Measurements from ENCODE around the gene INS.
A peak's percentile ranks its signal among the peaks of the same experiment; 100 is the strongest.

The INS gene

DNA sequence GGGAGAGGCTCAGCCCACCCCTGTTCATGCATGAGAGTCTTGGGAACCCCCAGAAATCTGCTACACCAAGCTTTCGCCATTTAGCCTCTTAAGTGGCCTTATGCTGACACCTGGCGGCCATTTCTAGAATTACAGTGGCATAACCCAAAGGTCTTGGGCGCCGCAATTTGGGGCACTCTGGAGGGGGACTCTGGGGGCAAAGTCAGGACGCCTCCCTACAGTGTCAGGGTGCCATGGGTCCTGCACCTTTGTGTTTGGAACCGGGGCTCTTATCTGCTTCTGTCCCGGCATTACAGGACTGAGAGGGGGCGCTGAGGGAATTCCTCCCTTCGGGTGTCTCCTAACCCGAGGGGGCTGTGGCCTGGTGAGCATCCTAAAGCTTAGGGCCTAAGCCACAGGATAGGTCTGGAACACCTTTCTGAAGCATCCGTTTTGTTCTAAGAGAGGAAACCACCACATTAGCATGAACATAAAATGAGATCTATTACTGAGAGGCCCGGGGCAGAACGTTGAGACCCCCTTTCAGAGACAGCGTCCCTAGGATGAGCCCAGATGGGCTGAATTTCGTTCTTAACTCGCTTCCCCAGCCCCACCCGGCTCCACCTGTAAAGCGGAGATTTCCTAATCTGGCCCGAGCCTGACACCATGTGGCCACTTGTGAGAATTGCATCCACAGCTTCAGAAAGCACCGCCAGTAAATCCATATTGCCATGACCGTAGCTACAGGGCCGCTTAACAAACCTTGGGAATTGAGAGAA is 9.3 kb downstream of the INS start:
- H3K27ac ChIP-seq (ENCODE audit: low read length) = no peak overlapping the region
- peak overlapping the region; percentile 51 to 54 for H3K4me3 ChIP-seq (ENCODE audit: low read length in 2 of 2)
- peaks cover 23 to 41% of the 10 kb centered on the region in 2 donors for H3K27me3 ChIP-seq (ENCODE audit: control insufficient read depth in 1 of 2, insufficient read depth in 2 of 2, low read length in 2 of 2)
- no peaks in the 10 kb centered on the region for H3K36me3 ChIP-seq (ENCODE audit: control insufficient read depth in 2 of 2, insufficient read depth in 2 of 2, low read length in 2 of 2)
- H3K9ac ChIP-seq (ENCODE audit: low read length in 2 of 2) = peak overlapping the region in 1 of 2 donors; percentile 52
- H3K4me1 ChIP-seq (ENCODE audit: control insufficient read depth, insufficient read depth, low read length) = peaks cover 5% of the 10 kb centered on the region
- H3K9me3 ChIP-seq (ENCODE audit: control insufficient read depth in 2 of 2, low read length in 2 of 2) = no peaks in the 10 kb centered on the region

DNA sequence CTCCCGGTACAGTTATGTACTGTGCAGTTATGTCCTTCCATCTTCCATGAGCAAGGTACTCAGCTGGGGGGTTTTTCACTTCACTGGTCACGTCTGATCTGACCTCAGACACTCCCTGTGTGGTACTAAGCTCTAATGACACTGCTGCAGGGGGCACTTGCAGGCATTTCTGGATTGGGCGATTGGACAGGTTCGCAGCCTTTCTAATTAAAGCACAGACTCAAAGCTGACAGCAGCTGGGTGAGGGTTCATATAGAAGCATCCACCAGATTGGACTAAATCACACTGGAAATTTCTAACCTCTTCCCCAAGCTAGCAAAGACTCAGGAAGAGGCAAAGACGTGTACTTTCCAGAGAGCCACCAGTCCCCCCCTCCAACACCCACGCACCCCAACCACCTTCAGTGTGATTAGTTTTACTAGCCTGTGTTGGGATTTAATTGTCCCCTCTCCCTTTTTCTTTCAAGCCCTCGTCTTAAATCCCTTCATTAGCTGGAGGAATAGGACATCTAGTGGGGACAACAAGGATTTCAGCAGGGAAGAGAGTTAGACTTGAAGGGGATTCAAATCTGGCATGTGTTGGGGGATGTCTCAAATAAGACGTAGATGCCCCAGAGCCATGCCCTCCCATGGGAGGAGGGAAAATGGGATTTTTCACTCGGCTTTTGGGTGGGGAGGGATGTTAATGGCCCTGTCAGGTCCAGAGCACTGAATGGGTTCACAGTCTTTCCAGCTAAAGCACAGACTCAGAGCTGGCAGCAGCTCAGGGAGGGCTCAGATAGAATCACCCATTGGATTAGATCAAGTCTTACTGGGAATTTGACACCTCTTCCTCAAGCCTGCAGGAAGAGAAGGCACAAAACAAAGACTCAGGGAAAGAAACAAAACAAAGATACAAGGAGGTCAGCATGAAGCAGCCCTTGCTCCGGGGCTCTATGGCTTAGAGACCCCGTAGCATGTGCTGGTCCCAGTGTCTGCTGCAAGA is 10.9 kb downstream of the INS start:
- Histone ChIP-seq H3K4me1 (ENCODE audit: control insufficient read depth, insufficient read depth, low read length) (peaks cover 5% of the 10 kb centered on the region), H3K9ac (ENCODE audit: low read length in 2 of 2) (no peak overlapping the region), H3K27me3 (ENCODE audit: control insufficient read depth in 1 of 2, insufficient read depth in 2 of 2, low read length in 2 of 2) (peaks cover 35 to 51% of the 10 kb centered on the region in 2 donors)

GRCh38 chr11:2149460-2149859 is 11.5 kb downstream of the INS start:
- Histone ChIP-seq H3K27ac (ENCODE audit: low read length) (no peak overlapping the region), H3K9me3 (ENCODE audit: control insufficient read depth in 2 of 2, low read length in 2 of 2) (no peaks in the 10 kb centered on the region), H3K4me3 (ENCODE audit: low read length in 2 of 2) (no peak overlapping the region), H3K9ac (ENCODE audit: low read length in 2 of 2) (no peak overlapping the region), H3K4me1 (ENCODE audit: control insufficient read depth, insufficient read depth, low read length) (peaks cover 5% of the 10 kb centered on the region), H3K36me3 (ENCODE audit: control insufficient read depth in 2 of 2, insufficient read depth in 2 of 2, low read length in 2 of 2) (no peaks in the 10 kb centered on the region), H3K27me3 (ENCODE audit: control insufficient read depth in 1 of 2, insufficient read depth in 2 of 2, low read length in 2 of 2) (peaks cover 39 to 58% of the 10 kb centered on the region in 2 donors)

More for the DNA sequence above, 10.9 kb downstream of the INS start:
- H3K36me3 ChIP-seq (ENCODE audit: control insufficient read depth in 2 of 2, insufficient read depth in 2 of 2, low read length in 2 of 2) = no peaks in the 10 kb centered on the region
- H3K9me3 ChIP-seq (ENCODE audit: control insufficient read depth in 2 of 2, low read length in 2 of 2) = no peaks in the 10 kb centered on the region
- no peak overlapping the region for H3K4me3 ChIP-seq (ENCODE audit: low read length in 2 of 2)
- H3K27ac ChIP-seq (ENCODE audit: low read length) = no peak overlapping the region

DNA sequence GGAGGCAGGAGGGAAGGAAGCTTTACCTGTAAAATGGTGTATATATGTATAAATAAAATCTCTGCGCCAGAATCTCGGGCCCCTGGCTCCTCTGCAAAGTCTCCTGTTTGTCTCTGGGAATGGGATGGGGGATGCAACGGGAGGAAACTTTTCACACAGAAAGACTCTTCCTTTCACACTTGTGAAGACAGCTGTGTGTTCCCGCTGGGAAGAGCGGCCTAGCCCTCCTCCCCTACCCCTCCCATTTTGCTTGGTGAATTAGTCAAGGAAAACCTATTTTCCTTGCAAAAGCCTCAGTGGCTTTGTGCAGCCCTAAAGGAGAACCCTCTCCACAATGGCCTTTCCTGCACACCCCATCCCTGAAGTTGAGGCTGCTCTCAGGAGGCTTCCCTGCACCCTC is 12.4 kb downstream of the INS start:
- Histone ChIP-seq H3K36me3 (ENCODE audit: control insufficient read depth in 2 of 2, insufficient read depth in 2 of 2, low read length in 2 of 2) (no peaks in the 10 kb centered on the region), H3K27ac (ENCODE audit: low read length) (no peak overlapping the region), H3K4me1 (ENCODE audit: control insufficient read depth, insufficient read depth, low read length) (peaks cover 5% of the 10 kb centered on the region), H3K4me3 (ENCODE audit: low read length in 2 of 2) (no peak overlapping the region), H3K9ac (ENCODE audit: low read length in 2 of 2) (no peak overlapping the region), H3K9me3 (ENCODE audit: control insufficient read depth in 2 of 2, low read length in 2 of 2) (no peaks in the 10 kb centered on the region), H3K27me3 (ENCODE audit: control insufficient read depth in 1 of 2, insufficient read depth in 2 of 2, low read length in 2 of 2) (peaks cover 39 to 67% of the 10 kb centered on the region in 2 donors)

DNA sequence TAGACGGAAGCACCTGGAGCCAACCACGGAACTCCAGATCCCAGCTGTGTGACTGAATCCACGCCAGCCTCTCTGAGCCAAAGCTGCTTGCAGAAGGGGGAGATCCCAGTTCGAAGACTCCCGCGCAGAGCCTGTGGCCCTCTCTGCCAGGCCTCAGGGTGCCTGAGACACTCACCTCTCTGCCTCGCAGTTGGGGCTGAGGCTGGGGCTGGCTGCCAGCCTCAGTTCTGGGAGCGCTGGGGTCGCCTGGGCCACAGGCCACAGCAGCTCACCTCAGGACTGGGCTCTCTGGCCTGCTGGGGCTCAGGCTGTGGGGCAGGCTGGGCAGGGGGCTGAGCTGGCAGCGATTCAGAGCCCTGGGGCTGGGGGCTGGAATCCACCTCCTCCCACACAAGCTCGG is 13.6 kb downstream of the INS start:
- Histone ChIP-seq H3K4me1 (ENCODE audit: control insufficient read depth, insufficient read depth, low read length) (peaks cover 5% of the 10 kb centered on the region), H3K9ac (ENCODE audit: low read length in 2 of 2) (no peak overlapping the region), H3K27ac (ENCODE audit: low read length) (no peak overlapping the region), H3K9me3 (ENCODE audit: control insufficient read depth in 2 of 2, low read length in 2 of 2) (no peaks in the 10 kb centered on the region), H3K36me3 (ENCODE audit: control insufficient read depth in 2 of 2, insufficient read depth in 2 of 2, low read length in 2 of 2) (no peaks in the 10 kb centered on the region), H3K27me3 (ENCODE audit: control insufficient read depth in 1 of 2, insufficient read depth in 2 of 2, low read length in 2 of 2) (peaks cover 47 to 77% of the 10 kb centered on the region in 2 donors), H3K4me3 (ENCODE audit: low read length in 2 of 2) (no peak overlapping the region)

GRCh38 chr11:2146051-2146450 is 15.0 kb downstream of the INS start:
- Histone ChIP-seq H3K4me1 (ENCODE audit: control insufficient read depth, insufficient read depth, low read length) (no peaks in the 10 kb centered on the region), H3K27ac (ENCODE audit: low read length) (no peak overlapping the region), H3K4me3 (ENCODE audit: low read length in 2 of 2) (no peak overlapping the region), H3K9ac (ENCODE audit: low read length in 2 of 2) (no peak overlapping the region), H3K9me3 (ENCODE audit: control insufficient read depth in 2 of 2, low read length in 2 of 2) (no peaks in the 10 kb centered on the region), H3K27me3 (ENCODE audit: control insufficient read depth in 1 of 2, insufficient read depth in 2 of 2, low read length in 2 of 2) (peaks cover 55 to 83% of the 10 kb centered on the region in 2 donors), H3K36me3 (ENCODE audit: control insufficient read depth in 2 of 2, insufficient read depth in 2 of 2, low read length in 2 of 2) (no peaks in the 10 kb centered on the region)

DNA sequence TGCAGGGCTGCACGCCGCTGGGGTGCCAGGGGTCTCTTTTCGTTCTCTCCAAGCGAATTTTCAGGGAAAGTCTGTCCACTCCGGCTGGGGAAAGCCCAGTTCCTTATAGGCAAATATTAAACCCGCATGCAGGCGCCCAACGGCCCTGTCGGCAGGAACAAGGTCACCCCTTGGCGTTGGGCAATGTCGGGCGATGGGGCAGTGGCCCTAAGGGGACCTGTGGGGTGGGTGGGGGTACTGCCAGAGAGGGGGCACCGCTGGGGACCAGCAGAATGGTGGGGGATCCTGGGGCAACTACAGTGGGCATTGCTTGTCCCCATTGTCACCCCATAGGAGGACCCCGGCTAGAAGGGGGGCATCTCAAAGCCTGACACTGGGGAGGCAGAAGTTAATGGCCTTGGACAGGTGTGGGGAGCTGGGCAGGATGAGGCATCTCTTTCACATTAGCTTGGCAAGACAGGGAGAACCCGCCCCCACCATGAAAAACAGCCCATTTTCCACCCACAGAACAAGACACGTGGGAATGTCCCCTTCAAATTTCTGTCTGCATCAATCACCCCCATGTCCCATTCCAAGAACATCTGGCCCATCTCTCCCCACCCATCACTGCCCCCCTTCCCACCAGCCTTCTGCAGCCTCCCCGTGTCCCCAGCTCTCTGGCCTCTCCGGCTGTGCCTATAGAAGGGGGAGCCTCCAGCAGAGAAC is 16.3 kb downstream of the INS start:
- H3K36me3 ChIP-seq (ENCODE audit: control insufficient read depth in 2 of 2, insufficient read depth in 2 of 2, low read length in 2 of 2) = no peaks in the 10 kb centered on the region
- peaks cover 11% of the 10 kb centered on the region for H3K4me1 ChIP-seq (ENCODE audit: control insufficient read depth, insufficient read depth, low read length)
- no peak overlapping the region for H3K9ac ChIP-seq (ENCODE audit: low read length in 2 of 2)
- no peaks in the 10 kb centered on the region for H3K9me3 ChIP-seq (ENCODE audit: control insufficient read depth in 2 of 2, low read length in 2 of 2)
- H3K27me3 ChIP-seq (ENCODE audit: control insufficient read depth in 1 of 2, insufficient read depth in 2 of 2, low read length in 2 of 2) = peaks cover 59 to 86% of the 10 kb centered on the region in 2 donors
- H3K4me3 ChIP-seq (ENCODE audit: low read length in 2 of 2) = no peak overlapping the region
- H3K27ac ChIP-seq (ENCODE audit: low read length) = no peak overlapping the region

GRCh38 chr11:2143799-2144543 is 17.0 kb downstream of the INS start:
- H3K4me1 ChIP-seq (ENCODE audit: control insufficient read depth, insufficient read depth, low read length) = peaks cover 12% of the 10 kb centered on the region
- H3K27ac ChIP-seq (ENCODE audit: low read length) = no peak overlapping the region
- H3K27me3 ChIP-seq (ENCODE audit: control insufficient read depth in 1 of 2, insufficient read depth in 2 of 2, low read length in 2 of 2) = peaks cover 53 to 83% of the 10 kb centered on the region in 2 donors
- H3K9ac ChIP-seq (ENCODE audit: low read length in 2 of 2) = no peak overlapping the region
- no peak overlapping the region for H3K4me3 ChIP-seq (ENCODE audit: low read length in 2 of 2)
- H3K9me3 ChIP-seq (ENCODE audit: control insufficient read depth in 2 of 2, low read length in 2 of 2) = no peaks in the 10 kb centered on the region
- H3K36me3 ChIP-seq (ENCODE audit: control insufficient read depth in 2 of 2, insufficient read depth in 2 of 2, low read length in 2 of 2) = no peaks in the 10 kb centered on the region

DNA sequence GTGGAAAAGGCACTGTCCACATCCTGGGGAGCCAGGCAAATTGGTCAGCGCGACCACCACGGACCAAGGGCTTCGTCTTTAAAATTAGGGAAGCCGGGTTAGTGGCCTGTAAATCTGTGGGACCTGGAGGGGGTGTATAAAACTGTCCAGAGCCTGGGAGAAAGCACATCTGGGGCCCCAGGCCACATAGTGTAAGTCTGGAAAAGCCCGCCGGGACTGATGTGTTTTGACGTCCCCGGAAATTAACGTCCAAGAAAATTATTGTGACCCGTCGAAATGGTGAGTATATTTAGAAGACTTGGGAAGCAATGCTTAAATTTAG is 17.6 kb downstream of the INS start:
- no peaks in the 10 kb centered on the region for H3K36me3 ChIP-seq (ENCODE audit: control insufficient read depth in 2 of 2, insufficient read depth in 2 of 2, low read length in 2 of 2)
- H3K27me3 ChIP-seq (ENCODE audit: control insufficient read depth in 1 of 2, insufficient read depth in 2 of 2, low read length in 2 of 2) = peaks cover 52 to 84% of the 10 kb centered on the region in 2 donors
- no peak overlapping the region for H3K27ac ChIP-seq (ENCODE audit: low read length)
- H3K4me3 ChIP-seq (ENCODE audit: low read length in 2 of 2) = no peak overlapping the region
- no peaks in the 10 kb centered on the region for H3K9me3 ChIP-seq (ENCODE audit: control insufficient read depth in 2 of 2, low read length in 2 of 2)
- H3K4me1 ChIP-seq (ENCODE audit: control insufficient read depth, insufficient read depth, low read length) = peaks cover 12% of the 10 kb centered on the region
- no peak overlapping the region for H3K9ac ChIP-seq (ENCODE audit: low read length in 2 of 2)

- Histone ChIP-seq H3K9ac (ENCODE audit: low read length in 2 of 2) (no peak overlapping the region), H3K4me1 (ENCODE audit: control insufficient read depth, insufficient read depth, low read length) (peaks cover 15% of the 10 kb centered on the region), H3K9me3 (ENCODE audit: control insufficient read depth in 2 of 2, low read length in 2 of 2) (no peaks in the 10 kb centered on the region), H3K36me3 (ENCODE audit: control insufficient read depth in 2 of 2, insufficient read depth in 2 of 2, low read length in 2 of 2) (no peaks in the 10 kb centered on the region), H3K4me3 (ENCODE audit: low read length in 2 of 2) (no peak overlapping the region), H3K27me3 (ENCODE audit: control insufficient read depth in 1 of 2, insufficient read depth in 2 of 2, low read length in 2 of 2) (peaks cover 50 to 85% of the 10 kb centered on the region in 2 donors), H3K27ac (ENCODE audit: low read length) (no peak overlapping the region)
Measured at GRCh38 chr11:2142762-2143202, 18.2 kb downstream of the INS start.

Data from stomach smooth muscle (tissue), 2 donors.